ENCODE data around the gene SGMS2.

DNA sequence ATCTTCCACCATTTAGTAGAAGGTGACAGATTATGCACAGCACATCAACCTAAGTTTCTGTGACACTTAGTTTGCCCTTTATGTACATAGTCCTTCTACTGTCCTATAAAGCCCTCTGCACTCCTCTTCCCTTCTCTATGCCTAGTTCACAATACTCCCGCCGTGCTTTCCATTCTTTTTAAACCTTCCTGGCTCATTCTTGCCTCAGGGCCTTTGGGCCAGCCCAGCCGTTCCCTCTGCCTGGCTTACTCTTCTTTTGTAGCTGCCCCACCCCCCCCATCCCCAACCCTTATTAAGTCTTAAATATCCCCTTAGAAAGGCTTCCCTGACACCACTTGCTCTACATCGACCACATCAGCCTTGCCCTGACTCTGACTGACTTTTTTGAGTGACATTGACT lies 33.0 kb downstream of the SGMS2 start:
- TF ChIP-seq MAX (IDR thresholded peaks at IDR 0.05) (no peak), RAD21 (IDR thresholded peaks at IDR 0.05; ENCODE audit: low read depth) (no peak), NFIC (IDR thresholded peaks at IDR 0.05) (no peak), EP300 (IDR thresholded peaks at IDR 0.05; ENCODE audit: borderline replicate concordance) (no peak)

Measured in Ishikawa (cell line).